Mucosa of descending colon (tissue), 3 donors: ENCODE results near the gene CALCR. TPM values are rescaled to one million over a fixed set of nuclear protein-coding genes. Genes with fewer than 3 reads are reported as not detected.

ENCODE experiments used
- ATAC-seq: fragments of 200-7000 bp; cut with Tn5 transposase; one replicate; pipeline ENCODE4 v1.9.1; 2020; ENCODE audit warnings: mild to moderate bottlenecking, moderate library complexity
- DNase-seq, 3 donors: peaks; one replicate each; pipeline ENCODE4 v3.0.0-alpha.2; 2020
- H3K36me3 ChIP-seq: fragments of 200-600 bp; one replicate; pipeline ENCODE4 v1.8.0; 2021; ENCODE audit warnings: low read depth, mild to moderate bottlenecking
- H3K4me1 ChIP-seq: fragments of 200-600 bp; one replicate; pipeline ENCODE4 v1.8.0; 2021; ENCODE audit warnings: low read depth, mild to moderate bottlenecking
- H3K4me3 ChIP-seq: fragments of 200-600 bp; one replicate; pipeline ENCODE4 v1.8.0; 2021; ENCODE audit warnings: mild to moderate bottlenecking
- H3K9me3 ChIP-seq: fragments of 200-600 bp; one replicate; pipeline ENCODE4 v1.8.0; 2021; ENCODE audit warnings: mild to moderate bottlenecking
- CTCF ChIP-seq: fragments of 200-600 bp; IDR thresholded peaks from one replicate; pipeline ENCODE4 v1.8.0; 2022; ENCODE audit warnings: antibody characterized with exemption, mild to moderate bottlenecking
- intact Hi-C, 2 donors: fragments of 100-400 bp; cut with DNase I in 1 of 2; cut with micrococcal nuclease in 1 of 2; formaldehyde crosslinking; loops; one replicate each; pipeline versions ENCODE4 v1.11.0 to v1.11.1; 2022; cut with DNase I, micrococcal nuclease
- total RNA-seq, 3 donors: library from RNA; stranded (reverse); fragmentation: NEBNext Ultra II Directional in 2 of 3; extraction: Animal tissue kit (Norgen Biotek cat#: 25700) in 2 of 3; gene quantifications; one replicate each; pipeline versions ENCODE4 v1.2.1 to v1.2.4, GENCODE V29; 2021 to 2023
- donor health status: DM: no; HTN: no; CAD: no; lungs with moderate emphysema.
- donor health status: DM: no; HTN: no; CAD: no.
- donor health status: DM: no; HTN: yes; CAD: no.

Gene CALCR
- total RNA-seq, 3 donors from 2014 or later: not detected

- TF ChIP-seq CTCF: no peak
- intact Hi-C loops: no loop called here
- no peak for ATAC-seq
- no peaks in the 10 kb centered on the region for H3K9me3 ChIP-seq
- H3K36me3 ChIP-seq: no peaks in the 10 kb centered on the region
- no peaks in the 10 kb centered on the region for H3K4me1 ChIP-seq
- H3K4me3 ChIP-seq: no peak overlapping the region
- no peak for DNase-seq
Measured at GRCh38 chr7:93476491-93477344, 97.8 kb downstream of the CALCR start.

- DNase-seq: no peak
- intact Hi-C loops: no loop called here
- no peak for ATAC-seq
- no peak for TF ChIP-seq CTCF
- Histone ChIP-seq H3K4me3 (no peak overlapping the region), H3K36me3 (no peaks in the 10 kb centered on the region), H3K9me3 (no peaks in the 10 kb centered on the region), H3K4me1 (no peaks in the 10 kb centered on the region)
Measured at GRCh38 chr7:93475811-93476210, 98.7 kb downstream of the CALCR start.

- H3K36me3 ChIP-seq: no peaks in the 10 kb centered on the region
- DNase-seq (no peak), ATAC-seq (no peak)
- no peak for TF ChIP-seq CTCF
- no peaks in the 10 kb centered on the region for H3K9me3 ChIP-seq
- no peaks in the 10 kb centered on the region for H3K4me1 ChIP-seq
- H3K4me3 ChIP-seq: no peak overlapping the region
- intact Hi-C loops: no loop called here
Measured at GRCh38 chr7:93471456-93471855, 103.1 kb downstream of the CALCR start.

GRCh38 chr7:93463764-93464163 is 110.8 kb downstream of the CALCR start:
- intact Hi-C loops: no loop called here
- Histone ChIP-seq H3K4me1 (no peaks in the 10 kb centered on the region), H3K4me3 (no peak overlapping the region), H3K9me3 (no peaks in the 10 kb centered on the region), H3K36me3 (no peaks in the 10 kb centered on the region)
- ATAC-seq: no peak
- no peak for TF ChIP-seq CTCF
- DNase-seq: no peak

DNA sequence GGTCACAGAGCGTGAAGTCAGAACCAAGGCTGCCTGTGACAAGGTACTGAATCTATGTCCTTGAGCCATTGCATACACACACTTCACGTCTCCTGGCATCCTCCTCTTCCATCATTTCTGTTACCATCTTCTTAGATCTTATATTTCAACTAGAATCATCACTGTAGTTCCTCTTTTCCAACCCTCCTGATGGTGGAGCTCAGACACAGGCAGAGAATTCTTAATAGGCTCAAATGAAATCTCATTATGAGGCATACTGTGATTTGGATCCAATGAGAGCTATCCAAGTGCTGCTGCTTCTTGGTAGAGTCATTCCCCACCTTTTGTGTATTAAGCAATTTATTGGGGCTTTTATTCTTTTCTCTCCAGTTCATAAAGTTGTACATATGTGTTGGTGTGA is 113.2 kb downstream of the CALCR start:
- ATAC-seq: no peak
- TF ChIP-seq CTCF: no peak
- no peak for DNase-seq
- intact Hi-C loops: no loop called here
- Histone ChIP-seq H3K9me3 (no peaks in the 10 kb centered on the region), H3K36me3 (no peaks in the 10 kb centered on the region), H3K4me3 (no peak overlapping the region), H3K4me1 (no peaks in the 10 kb centered on the region)
